ENCODE measurements around the gene CACNA1F.
"Not testable (repeated sequence)": the region's sequence is repeated elsewhere in the genome, so short reads cannot be mapped to it uniquely, and the experiment has no call there.

DNA sequence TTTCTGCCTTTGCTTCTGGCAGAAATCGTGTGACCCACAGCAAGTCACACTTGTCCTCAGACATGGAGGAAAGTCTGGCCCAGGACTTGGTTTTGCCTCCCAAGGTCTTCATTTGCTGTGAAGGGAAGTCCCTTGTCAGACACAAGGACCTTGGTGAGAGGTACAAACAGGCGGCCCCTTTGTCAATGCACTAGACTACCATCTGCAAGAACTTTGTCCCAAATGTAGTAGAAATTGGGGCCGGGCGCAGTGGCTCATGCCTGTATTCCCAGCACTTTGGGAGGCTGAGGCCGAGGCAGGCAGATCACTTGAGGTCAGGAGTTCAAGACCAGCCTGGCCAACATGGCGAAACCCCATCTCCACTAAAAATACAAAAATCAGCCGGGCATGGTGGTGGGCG is 59.6 kb downstream of the CACNA1F start:
- TF ChIP-seq, protein P1, sequence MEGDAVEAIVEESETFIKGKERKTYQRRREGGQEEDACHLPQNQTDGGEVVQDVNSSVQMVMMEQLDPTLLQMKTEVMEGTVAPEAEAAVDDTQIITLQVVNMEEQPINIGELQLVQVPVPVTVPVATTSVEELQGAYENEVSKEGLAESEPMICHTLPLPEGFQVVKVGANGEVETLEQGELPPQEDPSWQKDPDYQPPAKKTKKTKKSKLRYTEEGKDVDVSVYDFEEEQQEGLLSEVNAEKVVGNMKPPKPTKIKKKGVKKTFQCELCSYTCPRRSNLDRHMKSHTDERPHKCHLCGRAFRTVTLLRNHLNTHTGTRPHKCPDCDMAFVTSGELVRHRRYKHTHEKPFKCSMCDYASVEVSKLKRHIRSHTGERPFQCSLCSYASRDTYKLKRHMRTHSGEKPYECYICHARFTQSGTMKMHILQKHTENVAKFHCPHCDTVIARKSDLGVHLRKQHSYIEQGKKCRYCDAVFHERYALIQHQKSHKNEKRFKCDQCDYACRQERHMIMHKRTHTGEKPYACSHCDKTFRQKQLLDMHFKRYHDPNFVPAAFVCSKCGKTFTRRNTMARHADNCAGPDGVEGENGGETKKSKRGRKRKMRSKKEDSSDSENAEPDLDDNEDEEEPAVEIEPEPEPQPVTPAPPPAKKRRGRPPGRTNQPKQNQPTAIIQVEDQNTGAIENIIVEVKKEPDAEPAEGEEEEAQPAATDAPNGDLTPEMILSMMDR (IDR thresholded peaks at IDR 0.05) = not testable (repeated sequence)
- TF ChIP-seq EP300, POLR2A (IDR thresholded peaks at IDR 0.05): not testable (repeated sequence)

Data from stomach (tissue), 4 donors.